NCI-H748 treated with DMSO at 0.1 percent for 48 hours (cell line): ENCODE data around the gene C19orf53.

ENCODE experiments used
- DNase-seq: peaks from one replicate; lab custom pipeline; 2025; lab: John Stamatoyannopoulos, UW

The C19orf53 gene

DNA sequence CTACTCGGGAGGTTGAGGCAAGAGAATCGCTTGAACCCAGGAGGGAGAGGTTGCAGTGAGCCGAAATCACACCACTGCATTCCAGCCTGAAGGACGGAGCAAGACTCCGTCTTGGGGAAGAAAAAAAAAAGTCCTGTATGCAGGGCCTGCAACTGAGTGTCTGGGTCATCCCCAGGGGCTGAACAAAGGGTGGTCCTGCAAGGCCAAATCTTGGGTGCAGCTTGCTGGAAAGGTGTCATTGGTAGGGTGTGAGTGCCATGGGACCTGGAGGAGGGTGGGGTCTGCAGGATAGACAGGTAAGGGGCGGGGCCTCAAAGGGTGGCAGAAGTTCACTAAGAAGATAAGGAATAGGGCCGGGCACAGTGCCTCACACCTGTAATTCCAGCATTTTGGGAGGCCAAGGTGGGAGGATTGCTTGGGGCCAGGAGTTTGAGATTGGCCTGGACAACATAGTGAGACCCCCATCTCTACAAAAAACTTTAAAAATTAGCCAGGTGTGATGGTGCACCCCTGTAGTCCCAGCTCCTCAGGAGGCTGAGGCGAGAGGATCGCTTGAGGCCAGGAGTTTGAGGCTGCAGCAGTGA, 52.5 kb downstream of the C19orf53 start:
- no peak for DNase-seq

DNA sequence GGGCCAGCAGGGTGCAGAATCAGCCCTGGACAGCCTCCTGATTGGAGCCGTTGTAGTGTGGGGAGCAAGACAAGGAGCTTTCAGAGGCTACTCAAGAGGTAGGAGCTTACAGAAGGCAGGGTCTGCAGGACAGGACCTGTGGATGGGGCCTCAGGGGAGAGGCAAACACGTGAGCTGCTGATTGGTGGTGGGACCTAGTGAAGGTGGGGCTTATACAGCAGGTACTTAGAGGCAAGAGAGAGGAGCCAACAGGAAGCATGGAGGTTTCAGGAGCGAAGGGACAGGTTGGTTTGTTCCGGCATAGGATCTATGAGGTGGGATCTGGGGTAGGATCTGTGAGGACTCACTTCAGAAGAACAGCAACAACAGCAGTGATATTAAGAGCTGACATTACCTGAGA, 53.4 kb downstream of the C19orf53 start:
- no peak for DNase-seq
